ENCODE results near the gene PNLIP.

GRCh38 chr10:116611153-116611545, 65.4 kb downstream of the PNLIP start:
- TF ChIP-seq, protein P1, sequence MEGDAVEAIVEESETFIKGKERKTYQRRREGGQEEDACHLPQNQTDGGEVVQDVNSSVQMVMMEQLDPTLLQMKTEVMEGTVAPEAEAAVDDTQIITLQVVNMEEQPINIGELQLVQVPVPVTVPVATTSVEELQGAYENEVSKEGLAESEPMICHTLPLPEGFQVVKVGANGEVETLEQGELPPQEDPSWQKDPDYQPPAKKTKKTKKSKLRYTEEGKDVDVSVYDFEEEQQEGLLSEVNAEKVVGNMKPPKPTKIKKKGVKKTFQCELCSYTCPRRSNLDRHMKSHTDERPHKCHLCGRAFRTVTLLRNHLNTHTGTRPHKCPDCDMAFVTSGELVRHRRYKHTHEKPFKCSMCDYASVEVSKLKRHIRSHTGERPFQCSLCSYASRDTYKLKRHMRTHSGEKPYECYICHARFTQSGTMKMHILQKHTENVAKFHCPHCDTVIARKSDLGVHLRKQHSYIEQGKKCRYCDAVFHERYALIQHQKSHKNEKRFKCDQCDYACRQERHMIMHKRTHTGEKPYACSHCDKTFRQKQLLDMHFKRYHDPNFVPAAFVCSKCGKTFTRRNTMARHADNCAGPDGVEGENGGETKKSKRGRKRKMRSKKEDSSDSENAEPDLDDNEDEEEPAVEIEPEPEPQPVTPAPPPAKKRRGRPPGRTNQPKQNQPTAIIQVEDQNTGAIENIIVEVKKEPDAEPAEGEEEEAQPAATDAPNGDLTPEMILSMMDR (IDR thresholded peaks at IDR 0.05) = no peak
- TF ChIP-seq POLR2AphosphoS5 (IDR thresholded peaks at IDR 0.05) = no peak
- TF ChIP-seq EP300 (IDR thresholded peaks at IDR 0.05) = no peak
